ENCODE results near the gene DLG2.
A peak's percentile ranks its signal among the peaks of the same experiment; 100 is the strongest.
"Not testable (repeated sequence)": the region's sequence is repeated elsewhere in the genome, so short reads cannot be mapped to it uniquely, and the experiment has no call there.

The DLG2 gene

DNA sequence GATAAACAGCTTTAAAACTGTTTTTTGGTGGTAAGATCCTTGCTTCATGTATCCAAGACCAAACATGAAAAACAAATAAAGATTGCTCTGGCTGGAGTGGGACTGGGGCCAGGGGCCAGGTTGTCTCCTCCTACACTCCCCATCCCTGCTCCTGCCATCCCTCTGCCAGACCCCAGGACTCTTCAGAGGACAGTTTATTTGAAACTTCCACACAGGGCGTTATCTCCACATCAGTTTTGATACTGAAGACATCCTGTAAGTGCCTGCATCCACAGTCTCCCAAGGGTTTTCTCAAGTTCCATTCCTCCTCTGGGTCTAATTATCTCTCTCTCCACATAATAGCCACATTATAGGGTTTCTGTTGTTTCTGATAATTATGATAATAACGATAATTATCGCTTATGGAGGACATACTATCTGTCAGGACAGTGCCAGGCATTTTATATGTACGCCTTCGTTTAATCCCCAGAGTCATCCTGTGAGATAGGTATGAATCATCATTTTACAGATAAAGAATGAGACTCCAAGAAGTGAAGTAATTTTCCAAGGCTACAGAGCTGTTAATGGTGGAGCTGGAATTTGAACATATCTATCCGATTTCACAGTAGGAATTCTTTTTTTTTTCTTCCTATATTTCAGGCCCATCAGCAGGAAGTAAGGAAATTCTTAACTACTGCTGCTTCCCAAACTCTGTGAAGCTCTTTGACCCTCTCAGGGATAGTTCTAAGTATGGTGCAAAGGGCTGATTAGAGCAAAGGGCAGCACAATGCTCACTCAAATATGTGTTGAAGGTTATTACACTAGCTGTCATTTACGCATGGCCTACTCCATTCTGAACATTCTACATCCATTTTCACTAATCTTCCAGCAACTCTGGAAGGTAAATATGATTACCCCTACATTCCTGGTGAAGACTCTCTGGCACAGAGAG, 1852.9 kb downstream of the DLG2 start:
- peak; percentile 74 for DNase-seq (ENCODE audit: low read depth)

DNA sequence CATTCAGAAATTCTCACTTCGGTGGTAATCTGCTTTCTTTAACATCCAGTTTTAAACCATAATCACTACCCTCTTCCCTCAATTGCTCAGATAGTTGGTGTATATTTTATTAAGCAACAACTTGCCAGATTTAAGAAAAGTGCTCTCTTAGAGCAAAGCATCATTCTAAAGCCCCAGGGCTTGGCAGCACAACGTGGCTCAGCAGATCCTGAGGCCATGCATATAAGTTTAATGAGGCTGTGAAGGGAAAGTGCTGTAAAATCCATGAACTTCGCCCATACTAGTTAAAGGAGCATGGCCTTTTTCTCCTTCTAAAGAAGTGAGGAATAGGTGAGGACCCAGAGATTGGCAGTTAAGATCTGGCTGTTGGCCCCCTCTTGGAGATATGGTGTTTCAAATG, 1858.7 kb downstream of the DLG2 start:
- no peak for DNase-seq (ENCODE audit: low read depth)

DNA sequence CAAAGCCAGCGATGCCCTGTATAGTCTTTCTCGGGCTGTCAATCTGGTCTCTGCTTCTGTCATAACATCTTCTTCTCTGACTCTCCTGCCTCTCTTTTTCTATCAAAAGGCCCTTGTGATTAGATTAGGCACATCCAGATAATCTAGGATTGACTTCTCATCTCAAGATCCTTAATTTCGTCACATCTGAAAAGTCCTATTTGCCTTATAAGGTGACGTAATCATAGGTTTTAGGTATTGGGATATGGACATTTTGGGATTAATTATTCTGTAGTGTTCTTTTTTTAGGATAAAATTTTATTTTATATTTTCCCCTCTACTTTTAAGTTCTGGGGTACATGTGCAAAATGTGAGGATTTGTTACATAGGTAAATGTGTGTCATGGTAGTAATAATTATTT, 1860.2 kb downstream of the DLG2 start:
- no peak for DNase-seq (ENCODE audit: low read depth)

DNA sequence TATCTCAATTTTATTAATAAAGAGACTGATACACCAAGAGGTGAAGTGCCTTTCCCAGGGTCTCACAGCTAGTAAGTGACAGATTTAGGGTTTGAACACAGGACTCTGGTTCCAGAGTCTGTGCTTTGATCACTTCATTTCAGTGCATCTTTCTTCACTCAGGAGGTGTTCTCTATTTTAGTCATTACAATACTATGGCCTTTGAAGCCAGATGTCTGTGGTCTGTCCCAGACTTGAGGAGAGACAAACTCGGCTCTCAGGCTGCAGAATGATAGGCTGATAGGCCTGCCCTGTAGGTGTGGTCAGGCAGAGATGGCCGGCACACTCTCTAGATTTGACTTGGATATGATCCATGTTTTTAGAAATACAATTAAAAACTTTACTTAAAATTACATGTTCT, 1862.5 kb downstream of the DLG2 start:
- no peak for DNase-seq (ENCODE audit: low read depth)

DNA sequence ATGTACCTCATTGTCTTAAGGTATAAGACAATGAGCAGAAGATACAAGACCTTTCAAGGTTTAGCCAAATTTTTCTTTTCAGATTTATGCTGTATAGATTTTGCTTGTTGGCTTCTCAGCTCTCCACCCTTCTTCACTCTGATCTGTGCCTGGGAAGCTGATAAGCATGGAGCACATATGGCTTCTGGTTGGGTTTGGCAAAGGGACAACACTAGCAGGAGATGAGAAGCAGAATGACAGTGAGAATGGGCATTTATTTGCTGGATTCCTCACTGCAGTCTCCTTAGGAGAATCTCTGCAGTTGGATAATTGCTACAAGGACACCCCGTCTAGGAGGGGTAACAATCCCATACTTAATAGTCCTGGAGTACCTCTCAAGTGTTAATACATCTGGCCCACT, 1866.2 kb downstream of the DLG2 start:
- no peak for DNase-seq (ENCODE audit: low read depth)

DNA sequence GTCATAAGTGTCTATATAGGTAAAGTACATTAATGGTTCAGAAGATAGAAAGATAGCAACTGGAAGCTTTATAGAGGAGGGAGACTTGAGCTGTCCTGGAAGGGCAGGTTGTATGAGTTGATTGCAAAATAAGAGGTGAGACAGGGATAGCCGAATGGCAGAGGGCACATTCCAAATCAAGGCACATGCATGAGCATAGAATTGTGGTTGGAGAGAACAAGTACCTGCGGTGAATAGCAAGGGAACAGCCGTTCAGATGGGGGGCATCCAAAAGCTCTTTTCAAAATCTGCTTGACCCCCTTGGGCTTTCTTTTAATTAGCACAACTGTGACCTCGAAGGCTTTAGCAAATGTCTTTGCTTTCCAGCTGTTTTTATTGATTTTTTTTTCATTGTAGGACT, 1868.0 kb downstream of the DLG2 start:
- DNase-seq (ENCODE audit: low read depth): no peak

DNA sequence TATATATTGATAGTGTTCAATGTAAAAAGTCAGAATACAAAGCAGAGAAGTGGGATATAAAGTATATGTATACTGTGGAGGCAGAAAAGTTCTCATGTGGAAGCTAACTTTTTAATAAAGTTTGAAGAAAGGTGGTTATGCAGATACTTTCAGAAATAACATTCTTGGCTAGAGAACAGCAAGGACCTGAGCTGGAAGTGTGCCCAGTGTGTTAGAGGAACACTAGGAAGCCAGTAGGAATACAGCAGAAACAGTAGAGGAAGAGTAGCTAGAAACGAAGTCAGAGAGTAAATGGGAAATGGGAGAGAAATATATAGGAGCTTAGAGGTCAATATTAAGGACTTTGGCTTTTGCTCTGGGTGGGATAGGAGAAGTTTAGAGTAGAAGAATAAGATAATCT, 1876.1 kb downstream of the DLG2 start:
- DNase-seq (ENCODE audit: low read depth): no peak

DNA sequence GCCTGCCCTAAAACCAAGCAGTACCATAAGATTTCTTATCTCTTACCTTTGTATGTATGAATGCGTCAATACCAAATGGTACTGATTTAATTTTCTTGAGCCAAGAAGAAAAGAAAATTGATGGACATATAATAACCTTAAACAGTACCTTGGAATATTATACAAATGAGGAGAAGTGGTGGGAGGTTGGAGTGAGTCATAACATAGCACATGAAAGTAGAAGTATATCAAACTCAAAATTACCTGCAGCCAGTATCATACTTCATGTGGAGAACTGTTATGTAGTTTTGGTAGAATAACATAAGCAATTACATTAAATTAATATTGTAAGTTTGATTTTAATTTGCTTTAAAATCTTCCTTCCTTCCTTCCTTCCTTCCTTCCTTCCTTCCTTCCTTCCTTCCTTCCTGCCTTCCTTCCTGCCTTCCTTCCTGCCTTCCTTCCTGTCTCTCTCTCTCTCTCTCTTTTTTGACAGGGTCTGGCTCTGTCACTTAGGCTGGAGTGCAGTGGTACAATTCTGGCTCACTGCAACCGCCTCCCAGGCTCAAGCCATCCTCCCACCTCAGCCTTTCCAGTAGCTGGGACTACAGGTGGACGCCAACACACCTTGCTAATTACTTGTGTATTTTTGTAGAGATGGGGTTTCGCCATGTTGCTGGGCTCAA, 1880.1 kb downstream of the DLG2 start:
- DNase-seq (ENCODE audit: low read depth): no peak

DNA sequence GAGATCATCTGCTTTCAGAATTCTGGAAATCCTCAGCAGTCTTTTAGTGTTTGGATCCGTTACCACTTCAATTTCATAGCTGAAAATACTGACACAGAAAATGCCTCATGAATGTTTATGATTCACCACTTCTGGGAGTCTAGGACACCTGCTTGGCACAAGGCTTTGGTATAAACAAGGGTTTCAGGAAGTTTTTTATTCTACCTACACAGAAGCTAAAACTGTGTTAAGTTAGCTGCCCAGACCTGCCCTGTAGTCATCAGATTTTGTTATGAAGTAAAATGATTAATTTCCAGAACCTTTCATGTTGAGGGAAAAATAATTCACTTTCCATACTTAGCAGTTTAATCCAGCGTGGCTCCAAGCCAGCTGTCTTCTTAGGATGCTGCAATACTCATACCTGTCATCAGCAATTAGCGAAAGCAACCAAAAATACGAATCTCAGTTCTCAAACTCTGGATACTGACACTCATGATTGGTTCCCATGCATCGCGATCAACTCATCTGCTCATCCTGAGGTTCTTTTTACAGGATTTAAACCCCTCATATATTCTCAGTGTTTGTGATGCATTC, 1882.4 kb downstream of the DLG2 start:
- no peak for DNase-seq (ENCODE audit: low read depth)

DNA sequence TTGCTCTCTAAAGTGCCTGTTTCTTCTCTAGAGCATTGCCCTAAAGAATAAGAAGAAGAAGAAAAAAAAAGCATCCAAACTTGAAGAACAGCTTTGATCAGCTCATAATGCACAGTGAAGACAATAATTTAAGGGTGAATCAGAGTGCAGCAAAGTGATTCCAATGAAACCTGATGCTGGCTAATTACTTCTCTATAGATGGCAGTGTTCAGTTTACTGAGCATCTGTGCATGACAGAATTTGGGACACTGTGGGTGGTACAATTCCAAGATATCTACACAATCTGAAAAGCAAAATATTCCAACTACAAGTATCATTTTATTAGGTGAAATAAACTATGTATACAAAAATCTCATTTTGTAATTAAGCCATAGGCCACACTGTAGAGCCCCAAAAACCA, 1890.5 kb downstream of the DLG2 start:
- no peak for DNase-seq (ENCODE audit: low read depth)

DNA sequence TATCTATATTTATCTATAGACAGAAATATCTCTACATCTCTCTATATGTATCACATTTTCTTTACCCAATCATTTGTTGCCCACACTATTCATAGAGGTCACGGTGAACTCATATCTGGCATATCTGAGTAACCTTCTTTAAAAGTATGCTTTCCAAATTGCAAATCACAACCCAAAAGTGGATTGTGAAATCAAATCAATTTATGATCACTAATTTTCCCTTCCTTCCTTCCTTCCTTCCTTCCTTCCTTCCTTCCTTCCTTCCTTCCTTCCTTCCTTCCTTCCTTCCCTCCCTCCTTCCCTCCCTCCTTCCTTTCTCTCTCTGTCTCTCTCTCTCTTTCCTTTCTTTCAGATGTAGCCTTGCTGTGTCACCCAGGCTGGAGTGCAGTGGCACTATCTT, 1893.0 kb downstream of the DLG2 start:
- no peak for DNase-seq (ENCODE audit: low read depth)

DNA sequence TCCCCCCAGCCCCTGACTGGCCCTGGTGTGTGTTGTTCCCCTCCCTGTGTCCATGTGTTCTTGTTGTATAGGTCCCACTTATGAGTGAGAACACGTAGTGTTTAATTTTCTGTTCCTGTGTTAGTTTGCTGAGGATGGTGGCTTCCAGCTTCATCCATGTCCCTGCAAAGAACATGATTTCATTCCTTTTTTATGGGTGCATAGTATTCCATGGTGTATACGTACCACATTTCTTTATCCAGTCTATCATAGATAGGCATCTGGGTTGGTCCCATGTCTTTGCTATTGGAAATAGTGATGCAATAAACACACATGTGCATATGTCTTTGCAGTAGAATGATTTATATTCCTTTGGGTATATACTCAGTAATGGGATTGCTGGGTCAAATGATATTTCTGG, 1895.9 kb downstream of the DLG2 start:
- DNase-seq (ENCODE audit: low read depth): not testable (repeated sequence)

DNA sequence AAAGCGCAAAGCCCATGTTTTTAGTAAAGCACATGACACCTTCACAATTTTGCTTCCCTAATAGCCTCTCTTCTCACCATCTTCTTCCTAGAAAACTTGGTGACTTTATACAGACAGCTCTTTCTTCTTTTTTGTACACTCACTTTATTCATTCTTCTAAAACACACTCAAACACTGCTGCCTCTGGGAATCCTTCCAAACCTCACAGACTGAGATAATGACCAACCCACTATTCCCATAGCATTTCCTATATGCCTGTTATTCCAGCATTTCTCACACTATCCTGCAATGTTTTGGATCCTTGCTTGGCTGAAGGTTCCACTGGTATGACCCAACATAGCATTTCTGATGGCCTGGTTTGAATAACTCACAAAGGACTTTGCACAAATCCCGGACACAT, 1898.9 kb downstream of the DLG2 start:
- DNase-seq (ENCODE audit: low read depth): no peak

DNA sequence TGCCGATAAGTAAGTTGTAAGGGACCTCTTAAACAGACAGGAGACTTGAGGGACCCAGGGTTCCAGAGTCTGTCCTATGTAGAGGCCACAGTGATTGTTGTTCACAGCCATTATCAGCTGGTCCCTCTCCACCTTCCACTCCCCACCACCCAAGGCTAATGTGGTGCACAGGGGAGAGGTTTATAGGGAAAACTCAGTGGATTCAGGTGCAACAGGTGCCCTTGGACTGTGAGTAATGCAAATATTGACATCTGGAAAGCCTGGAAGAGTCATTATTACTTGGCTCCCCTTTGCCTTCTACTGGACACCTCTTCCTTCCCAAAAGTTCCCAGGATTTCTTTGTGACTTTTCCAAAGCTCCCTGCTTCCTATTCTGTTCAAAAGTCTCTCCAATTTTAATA, 1899.9 kb downstream of the DLG2 start:
- no peak for DNase-seq (ENCODE audit: low read depth)

DNA sequence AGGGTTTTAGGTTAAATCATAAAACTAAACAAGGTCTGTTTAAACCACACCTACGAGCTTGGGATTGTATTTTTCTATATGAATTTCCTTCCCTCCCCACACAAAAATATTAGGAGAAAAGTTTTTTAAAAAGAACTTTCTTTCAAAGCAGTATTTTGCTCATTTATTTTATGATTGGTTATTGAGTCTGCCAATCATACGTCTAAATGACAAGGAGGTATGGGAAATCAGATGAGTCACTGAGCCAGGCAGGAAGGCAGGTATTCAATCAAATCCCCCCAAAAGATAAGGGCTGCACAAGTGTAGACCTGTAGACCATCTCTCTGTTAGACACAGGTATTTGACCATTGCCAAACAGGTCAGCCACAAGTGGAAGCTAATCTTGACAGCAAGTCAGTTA, 1900.8 kb downstream of the DLG2 start:
- no peak for DNase-seq (ENCODE audit: low read depth)

DNA sequence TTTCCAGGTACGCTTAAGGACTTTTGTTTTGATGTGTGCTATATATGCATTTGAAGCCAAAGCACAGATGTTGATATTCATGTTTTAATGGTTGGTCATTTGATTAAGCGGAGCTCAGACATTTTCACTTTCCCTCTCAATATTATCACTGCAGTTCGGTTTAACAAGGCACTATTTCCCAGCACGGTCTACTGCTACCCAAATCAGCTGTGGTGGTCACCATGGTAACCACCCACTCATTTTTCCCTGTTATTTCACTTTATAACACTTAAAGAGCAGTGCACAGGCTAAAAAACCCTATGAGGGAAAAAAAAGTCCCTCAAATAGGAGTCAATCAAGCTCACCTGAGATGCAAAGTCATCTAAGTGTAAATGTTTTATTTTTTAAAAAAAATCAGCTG, 1901.4 kb downstream of the DLG2 start:
- no peak for DNase-seq (ENCODE audit: low read depth)

DNA sequence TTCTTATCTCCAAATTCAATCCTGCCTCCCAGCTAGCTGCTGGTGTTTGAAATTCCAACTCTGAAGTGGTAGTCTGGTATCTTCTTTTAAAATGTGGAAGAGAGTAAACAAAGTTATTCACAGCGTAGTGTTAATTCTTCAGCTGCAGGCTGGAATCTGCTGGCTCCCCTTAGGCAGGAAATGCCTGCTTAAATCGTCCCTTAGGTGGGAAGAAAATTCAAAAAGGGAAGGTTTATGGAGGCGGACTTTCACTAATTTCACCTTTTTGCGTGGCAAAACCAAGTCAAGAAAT, 1901.9 kb downstream of the DLG2 start:
- no peak for DNase-seq (ENCODE audit: low read depth)

DNA sequence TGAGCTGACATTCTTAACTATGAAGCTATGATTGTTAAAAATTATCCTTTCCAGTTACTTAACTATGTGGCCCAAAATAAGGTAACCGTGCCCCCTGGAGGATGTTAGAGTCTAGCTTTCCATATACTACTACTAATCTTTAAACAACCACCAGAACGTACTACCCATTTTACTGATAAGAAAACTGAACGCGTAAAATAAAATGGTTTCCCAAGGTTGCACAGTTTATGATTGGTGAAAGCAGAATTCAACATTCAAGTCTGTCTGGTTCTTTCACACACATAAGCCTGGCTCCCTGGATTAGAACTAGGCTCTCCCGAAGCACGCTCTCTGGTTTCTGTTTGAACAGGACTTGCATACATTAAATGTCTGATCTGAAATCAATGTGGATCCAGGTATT, 1903.1 kb downstream of the DLG2 start:
- peak; percentile 69 for DNase-seq (ENCODE audit: low read depth)

DNA sequence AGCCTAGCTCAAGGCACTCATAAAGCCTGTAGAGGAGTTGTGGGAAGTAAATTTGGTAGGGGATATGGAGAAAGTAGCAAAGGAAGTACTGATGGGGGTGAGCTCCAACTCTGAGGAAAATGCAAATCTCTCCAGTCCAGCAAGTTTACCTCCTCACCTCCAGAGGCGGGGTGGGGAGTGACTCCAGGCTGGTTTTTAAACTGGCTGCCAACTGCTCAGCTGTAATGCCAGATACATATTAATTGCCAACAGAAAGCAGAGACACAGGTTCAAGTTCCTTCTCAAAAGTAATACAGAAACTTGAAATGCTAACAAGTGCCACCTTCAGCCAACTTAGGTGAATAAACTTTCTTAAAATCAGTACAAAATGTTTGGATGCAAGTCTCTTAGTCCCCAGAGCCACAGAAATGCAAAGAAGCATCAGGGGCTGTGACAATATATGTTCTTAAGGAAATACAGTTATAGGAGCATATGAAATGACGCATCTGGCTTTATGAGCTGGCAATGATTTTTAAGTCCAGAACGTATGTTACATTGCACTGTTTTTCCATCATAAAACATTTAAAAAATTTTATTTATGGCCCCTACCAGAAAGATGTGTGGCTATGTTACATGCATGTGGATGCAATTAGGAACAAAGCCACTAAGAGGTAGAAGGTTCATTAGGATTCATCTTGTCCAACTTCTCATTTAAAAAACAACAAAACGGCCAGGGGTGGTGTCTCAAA, 1904.6 kb downstream of the DLG2 start:
- no peak for DNase-seq (ENCODE audit: low read depth)

DNA sequence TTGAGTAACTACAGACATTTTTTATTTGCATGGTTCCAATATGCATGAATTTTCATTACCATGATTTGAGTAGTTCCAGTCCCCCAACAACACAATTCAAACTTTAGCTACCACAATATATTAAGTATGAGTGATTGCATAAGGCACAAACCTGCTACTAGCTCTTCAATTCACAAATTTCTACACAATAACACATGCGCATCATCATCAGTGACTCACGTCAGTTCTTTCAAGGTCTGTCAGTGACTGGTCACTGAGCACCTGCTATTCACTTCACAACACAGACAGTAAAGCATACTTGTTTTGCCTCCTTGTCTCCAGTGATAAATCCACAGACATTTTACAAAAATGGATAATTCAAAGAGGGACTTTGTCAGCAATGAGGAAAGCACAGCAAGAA, 1905.9 kb downstream of the DLG2 start:
- peak; percentile 40 for DNase-seq (ENCODE audit: low read depth)

DNA sequence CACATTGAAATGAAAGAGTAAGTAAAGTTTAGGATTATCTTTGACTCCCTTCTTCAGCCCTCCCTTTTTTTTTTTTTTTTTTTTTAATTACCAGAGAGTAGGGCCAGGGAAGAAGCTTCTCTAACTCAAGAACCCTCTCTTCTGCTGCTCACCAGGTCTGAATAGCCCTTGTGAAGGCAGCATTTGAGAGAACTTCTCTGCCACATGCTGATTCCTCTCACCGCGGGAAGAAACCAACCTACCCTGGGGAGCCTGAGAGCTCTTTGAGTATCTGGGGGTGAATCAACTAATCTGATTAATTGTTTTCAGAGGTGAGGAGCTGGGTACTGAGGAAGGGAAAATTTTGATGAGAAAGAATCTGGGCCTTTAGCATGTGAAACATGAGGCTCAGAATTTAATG, 1906.5 kb downstream of the DLG2 start:
- no peak for DNase-seq (ENCODE audit: low read depth)

DNA sequence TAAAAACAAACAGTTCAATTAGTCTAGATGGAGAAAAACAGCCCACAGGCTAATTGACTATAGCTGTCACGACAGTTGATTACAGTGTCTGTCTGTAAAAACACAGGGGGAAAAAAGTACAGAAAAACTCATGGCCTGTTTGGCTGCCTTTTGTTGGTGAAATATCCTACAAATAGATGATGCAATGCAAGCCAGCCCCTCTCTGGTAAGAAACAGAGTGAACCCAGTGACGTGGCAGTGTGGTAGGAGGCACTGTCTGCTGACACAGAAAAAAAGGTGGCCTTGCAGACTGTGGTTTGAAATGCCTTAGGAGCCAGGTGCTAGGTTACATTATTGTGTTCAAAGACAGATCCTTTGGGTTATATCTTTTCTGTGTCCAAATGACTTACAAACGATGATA, 1909.6 kb downstream of the DLG2 start:
- DNase-seq (ENCODE audit: low read depth): peak; percentile 35
